CD4-positive, alpha-beta T cell treated with Interleukin-2 at 100 ng/mL for 4 hours (primary cell): ENCODE results near the gene ITPKC.

Experiments used
- DNase-seq: peaks from one replicate; pipeline ENCODE4 v3.0.0-alpha.2; 2020; ENCODE audit warnings: low spot score

The ITPKC gene

DNA sequence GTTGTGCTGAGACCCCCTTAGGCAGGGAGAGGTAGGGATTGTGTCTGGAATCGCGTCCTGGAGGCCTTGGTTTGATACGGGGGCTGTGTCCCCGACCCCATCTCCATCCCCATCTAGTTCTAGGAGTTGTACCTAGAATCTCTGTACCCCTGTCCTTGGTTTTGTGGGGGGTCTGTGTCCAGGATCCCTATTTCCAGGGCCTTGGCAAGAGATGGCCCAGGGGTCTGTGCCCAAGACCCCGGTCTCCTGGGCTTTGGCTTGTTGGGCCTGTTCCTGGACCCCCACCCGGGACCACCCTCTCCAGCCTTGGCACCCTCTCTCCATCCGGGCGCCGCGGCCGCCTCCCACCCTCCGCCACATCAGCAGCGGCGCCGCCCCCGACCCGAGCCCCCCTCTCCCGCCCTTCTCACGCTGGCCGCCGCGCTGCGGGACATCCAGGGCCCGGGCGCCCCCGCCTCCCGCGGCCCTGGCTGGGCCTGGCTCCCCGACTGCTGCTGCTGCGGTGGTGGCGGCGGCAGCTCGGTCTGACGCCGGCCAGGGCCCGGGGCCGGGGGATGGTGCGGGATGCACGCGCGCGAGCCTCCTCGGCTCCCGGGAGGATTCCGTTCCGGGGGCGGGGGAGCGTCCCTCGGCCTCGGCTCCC lies 26.7 kb upstream of the ITPKC start, which contains the start of gene NUMBL:
Gene NUMBL, minus strand, starts transcription at position 602 of the 643 bp plus-strand sequence. Its CDS starts 168 bp downstream, at position 434.
- DNase-seq, result no peak

DNA sequence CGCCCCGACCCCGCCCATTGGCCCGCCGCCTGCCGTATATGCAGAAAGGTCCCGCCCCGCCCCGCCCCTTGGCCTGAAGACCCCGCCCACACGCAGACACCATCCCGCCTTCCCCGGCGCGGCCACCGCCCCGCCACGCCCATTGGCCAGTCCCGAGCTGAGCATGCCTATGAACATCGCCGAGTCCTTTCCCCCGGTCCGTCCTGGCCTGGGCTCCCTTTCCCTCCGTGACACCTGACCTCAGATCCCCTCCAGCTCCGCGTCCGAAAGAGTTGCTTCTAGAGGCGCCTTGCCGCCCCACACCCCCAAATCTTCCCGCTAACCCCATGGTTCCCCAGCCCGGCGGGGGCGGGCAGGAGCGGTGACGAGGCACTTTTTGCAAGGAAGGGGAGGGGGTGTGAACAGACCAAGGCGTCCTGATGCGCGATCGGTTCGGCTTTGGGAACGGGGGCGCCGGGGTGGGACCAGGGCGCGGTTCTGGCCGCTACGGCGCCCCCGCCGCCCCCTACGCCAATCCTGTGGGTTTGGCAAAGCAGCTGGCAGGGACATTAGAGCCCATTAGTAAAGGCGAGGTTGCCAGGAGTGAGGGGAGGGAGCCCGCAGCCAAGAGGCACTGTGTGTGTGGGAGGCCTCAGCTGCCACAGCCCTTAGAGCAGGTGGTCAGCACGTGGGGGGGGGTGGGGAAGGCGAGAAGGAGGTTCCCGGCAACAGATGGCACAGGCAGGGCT lies 26.1 kb upstream of the ITPKC start:
- DNase-seq, result peak; percentile 86

DNA sequence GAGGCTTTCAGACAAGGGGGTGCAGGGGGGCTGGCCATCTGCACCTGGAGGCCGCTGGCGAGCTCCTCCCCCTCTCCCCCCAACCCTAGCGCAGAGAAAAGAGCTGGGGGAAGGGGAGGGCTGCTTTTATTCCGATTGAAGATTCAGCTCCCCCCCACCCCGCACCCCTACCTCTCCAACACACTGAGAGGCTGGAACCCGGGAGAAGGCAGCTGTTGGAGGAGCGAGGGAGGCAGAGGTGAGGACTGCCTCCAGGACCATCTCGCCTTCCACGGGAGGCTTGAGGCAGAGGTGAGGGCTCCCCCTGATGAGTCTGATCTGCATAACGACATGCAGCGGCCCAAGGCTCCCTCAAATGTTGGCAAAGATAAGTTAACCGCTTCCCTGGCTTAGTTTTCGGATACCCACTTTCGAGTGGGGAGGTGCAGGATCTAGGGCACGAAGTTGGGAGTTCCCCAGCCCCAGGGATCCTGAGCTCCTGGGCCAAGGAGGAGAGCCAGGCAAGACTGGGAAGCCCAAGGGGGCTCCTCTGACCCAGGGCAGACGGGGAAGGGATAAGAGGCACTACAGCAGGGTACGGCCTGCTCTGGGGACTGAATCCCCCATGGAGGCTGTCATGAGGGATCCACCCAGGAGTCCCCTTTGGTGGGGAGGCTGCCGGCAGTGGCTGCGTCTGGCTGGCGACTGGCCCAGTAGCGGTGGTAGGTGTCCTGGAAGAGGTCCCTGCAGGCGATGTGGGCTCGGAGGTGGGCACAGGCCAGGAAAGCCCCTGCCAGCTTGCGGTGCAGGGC lies 25.3 kb upstream of the ITPKC start:
- no peak for DNase-seq

DNA sequence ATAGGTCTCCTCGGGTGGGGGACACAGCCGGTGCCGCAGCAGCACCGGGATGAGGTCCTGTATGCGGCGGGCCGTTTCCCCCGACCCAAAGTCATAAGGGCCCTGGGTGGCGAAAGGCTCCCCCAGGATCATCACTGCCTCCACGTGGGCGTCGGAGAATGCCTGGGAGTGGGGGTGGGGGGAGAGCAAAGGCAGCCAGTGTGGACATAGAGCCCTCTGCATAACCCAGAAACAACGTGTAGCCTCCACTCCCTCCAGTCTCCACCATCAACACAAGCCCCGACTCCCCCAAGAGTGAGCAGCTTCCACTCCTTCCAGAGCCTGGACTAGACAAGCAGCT lies 24.7 kb upstream of the ITPKC start:
- no peak for DNase-seq

DNA sequence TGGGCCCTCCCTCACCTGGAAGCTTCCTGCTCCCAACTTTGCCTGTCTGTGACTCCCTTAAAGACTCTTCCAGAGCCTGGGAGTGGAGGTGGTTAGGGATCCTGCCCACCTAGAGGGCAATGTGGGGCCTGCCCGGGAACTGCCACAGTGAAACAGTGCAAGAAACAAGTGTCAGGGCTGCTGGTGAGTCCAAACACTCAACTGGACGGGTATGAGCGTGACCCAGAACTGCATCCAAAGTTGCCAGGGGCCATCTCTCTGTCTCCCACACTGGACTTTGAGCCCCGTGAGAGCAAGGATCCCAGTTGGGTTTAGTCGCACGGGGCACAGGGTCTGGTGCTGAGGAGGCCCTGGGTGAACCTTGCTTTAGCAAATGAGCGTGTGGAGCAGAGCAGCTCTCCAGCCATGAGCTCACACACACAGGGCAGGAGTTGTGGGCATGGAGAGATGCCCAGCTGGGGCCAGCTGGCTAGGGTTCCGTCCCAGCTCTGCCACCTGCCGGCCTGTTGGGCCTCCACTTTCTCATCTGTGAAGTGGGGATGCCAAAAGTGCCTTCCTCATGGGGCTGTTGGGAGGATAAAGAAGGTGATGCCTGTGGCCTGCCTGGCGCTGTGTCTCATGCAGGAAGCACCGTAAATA lies 23.6 kb upstream of the ITPKC start:
- DNase-seq, result no peak

DNA sequence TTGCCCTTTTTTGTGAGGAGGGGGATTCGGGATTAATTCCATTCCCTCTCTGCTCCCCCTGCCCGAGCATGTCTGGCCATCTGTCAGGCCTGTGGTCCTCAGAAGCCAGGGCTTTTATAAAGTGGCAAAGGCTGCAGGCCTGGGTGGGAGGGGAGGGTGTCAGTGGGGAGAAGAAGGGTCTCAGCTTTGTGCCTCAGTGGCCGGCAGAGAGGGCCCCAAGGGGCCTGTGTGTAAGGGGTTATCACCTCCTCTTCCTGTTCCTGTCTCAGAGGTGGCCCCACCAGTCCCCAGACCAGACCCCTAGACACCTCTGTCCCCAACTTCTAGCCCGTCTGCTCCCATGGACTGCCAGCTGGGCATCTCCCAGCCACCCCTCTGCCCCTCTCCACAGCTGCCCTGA lies 23.0 kb upstream of the ITPKC start:
- no peak for DNase-seq

DNA sequence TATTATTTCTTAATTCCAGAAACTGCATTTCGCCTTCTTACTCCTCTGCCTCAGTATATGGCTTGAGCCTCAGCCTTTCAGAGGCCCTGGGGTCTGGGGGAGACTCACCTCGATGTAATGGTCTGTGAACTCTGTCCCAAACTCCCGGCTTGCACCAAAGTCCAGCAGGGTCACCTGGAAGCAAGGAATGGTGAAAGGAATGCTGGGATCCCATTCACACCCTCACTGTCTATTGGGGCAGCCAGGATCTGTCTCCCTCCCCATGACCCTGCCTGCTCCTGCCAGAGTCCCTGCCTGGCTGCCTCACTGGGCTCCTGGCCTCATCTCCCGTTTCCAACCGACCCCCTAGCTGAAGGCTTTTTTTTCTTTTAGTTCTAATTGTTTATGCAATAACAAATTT lies 21.0 kb upstream of the ITPKC start:
- DNase-seq, result no peak

DNA sequence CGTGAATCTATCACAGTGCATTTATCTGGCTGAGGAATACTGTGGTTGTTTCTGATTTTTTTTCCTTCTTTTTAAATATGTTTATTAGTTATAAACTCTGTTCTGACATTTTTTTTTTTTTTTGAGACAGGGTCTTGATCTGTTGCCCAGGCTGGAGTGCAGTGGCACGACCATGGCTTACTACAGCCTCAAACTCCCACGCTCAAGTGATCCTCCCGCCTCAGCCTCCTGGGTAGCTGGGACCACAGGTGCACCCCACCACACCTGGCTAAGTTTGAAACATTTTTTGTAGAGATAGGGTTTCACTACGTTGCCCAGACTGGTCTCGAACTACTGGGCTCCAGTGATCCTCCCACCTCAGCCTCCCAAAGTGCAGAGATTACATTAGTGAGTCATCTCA lies 19.9 kb upstream of the ITPKC start:
- DNase-seq, result no peak

DNA sequence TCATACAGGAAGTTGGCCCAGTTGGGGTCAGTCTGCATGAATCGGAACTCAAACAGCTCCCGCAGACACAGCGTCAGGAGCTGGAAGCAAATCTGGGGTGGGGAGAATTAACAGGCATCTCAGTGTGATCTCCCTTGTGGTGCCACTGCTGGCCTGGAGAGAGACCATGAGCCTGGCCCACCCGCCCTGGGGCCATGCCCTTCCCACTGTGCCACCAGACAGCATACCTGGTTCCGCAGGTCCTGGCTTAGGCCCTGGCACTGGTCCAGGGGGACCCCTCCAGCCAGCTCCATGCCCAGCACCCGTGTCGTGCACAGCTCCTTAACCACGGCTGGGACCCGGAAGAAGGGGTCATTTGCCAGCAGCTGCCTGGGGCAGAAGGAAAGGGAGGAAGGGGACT lies 16.8 kb upstream of the ITPKC start:
- DNase-seq, result no peak

DNA sequence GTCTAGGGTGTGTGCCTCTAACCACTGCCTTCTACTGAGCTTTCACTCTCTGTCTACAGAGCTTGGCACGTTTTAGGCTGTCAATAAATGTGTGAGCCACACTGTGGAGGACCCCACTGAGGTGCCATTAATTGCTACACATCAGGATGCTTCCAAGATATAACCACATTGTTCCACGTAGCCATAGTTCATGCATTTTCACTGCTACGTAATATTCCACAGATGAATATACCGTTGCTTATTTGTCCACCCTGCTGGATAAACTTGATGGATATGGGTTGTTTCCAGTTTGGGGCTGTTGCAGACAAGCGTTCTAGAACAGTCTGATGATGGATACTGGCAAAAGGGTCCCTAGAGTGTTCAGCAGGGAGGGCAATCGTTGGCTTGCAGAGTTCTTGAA lies 15.2 kb upstream of the ITPKC start:
- no peak for DNase-seq

DNA sequence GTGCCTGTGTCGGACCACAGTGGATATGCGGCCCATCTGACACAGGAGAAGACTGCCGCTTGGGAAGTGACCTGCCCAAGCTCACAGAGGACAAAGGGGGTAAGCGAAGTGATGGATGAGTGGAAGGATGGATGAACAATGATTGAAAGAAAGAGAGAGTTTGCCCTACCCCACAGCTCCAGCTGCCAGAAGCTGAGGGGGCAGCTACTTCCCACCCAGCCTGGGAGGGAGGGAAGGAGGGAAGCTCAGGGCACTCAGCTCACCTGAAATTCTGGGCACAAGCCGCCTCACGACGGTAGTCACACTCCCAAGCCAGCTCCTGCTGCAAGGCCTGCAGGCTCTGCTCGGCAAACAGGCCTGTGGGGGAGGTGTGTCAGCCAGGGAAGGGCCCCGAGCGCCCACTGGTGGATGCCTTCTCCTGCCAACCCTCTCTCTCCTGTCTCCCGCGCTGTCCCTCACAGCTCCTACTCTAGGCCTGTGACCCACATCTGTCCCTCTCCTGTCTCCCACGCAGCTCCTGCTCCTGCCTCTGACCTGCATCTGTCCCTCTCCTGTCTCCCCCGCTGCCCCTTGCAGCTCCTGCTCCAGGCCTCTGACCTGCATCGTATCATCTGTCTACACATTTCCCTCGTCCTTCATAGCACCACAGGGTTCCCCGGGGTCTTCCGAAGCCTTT lies 14.4 kb upstream of the ITPKC start:
- DNase-seq, result no peak

DNA sequence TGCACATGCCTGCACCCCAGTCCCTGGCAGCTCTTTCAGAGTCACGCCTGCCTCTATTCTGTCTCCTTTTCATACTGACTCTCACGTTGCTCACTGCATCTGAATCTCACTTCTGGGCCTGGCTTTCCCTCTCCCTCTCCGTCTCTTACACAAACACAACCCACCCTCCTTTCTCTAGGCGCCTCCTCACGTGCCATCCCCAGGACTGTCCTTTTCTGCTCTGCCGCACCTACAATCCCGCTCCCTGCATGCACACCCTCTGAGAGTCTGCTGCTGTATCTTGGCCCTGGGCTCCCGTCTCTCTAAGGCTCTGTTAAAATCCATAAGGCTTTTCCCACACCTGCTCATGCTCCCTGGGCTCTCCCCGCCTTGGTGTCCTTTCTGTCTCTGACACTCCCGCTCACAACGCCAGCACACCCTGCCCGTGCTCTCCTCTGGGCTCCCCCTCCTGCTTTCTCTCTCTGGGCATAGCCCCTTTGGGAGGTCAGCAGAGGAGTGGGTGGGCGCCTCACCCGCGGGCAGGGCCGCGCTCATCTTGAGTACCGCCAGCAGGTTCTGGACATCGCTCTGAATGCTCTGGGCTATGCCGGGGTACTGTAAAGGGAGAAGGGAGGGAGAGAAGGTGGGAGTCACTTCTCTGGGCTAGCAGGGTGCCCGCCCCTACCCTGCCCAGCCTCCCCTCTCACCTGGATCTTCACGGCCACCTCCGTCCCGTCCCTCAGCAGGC lies 13.7 kb upstream of the ITPKC start:
- DNase-seq, result no peak

DNA sequence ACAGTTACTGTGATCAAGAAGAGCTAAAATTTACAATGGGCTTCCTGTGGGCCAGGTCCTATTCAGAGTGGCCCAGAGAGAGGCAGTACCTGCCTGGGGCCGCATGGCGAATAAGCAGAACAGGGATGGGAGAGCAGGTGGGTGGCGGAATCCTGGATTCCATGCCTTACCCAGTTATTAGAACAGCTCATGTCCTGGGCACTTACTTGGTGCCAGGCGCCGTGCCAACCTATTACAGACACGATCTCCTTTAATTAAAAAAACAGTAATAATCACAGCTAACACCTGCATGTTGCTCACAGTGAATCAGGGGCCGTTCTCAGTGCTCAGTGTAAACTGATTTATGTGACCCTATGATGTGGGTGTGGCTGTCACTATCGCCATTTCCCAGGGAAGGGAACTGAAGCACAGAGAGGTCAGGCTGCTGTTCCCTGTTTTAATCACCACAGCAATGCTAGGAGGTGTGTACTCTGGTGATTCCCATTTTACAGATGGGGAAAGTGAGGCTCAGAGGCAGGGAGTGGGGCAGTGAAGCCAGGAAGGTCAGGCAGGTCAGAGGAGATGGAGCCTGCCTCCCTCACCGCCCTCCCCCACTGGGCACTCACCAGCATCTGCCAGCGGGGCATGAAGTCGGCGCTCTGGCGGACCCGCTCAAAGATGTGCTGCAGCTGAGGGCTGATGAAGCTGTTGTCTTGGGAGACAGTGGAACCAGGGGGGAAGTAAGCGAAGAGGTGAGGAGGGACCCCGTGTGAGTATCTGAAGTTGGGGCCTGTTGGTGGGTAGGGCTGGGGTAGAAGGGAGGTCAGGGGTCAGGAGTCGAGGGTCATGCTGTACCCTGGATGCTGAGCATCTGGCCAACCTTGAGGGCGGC lies 12.2 kb upstream of the ITPKC start:
- DNase-seq, result no peak

DNA sequence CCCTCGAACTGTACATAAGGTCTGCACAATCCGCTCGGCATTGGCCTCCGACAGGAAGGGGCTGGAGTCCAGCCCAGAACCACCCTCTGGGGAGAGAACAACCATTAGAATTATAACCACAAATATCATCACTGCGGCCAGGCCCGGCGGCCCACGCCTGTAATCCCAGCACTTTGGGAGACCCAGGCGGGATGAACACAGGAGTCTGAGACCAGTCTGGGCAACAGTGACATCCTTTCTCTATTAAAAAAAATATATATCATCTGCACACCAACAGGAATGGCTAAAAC lies 11.6 kb upstream of the ITPKC start:
- no peak for DNase-seq

DNA sequence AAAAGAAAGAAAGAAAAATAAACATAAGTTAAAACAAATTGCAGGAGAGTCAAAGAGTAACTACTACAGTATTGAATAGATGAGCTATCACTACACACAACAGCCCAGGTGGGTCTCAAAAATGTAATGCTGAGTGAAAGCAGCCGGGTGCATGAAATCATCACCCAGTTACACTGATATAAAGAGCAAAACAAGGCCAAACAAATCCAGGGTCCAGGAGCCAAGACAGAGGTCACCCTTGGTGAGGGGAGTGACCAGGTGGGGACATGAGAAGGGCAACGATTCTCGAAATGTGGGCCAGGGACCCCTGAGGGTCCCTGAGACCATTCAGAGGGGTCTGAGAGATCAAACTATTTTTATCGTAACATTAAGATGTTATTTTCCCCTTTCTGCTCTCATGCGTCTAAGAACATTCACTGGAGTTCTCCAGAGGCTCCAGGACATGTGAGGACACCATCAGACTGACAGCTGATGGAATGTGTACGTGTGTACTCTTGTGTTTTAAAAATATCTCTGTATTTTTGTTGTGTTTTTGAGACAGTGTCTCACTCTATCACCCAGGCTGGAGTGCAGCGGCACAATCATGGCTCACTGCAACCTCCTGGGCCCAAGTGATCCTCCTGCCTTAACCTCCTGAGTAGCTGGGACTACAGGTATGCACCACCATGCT lies 10.8 kb upstream of the ITPKC start:
- no peak for DNase-seq

DNA sequence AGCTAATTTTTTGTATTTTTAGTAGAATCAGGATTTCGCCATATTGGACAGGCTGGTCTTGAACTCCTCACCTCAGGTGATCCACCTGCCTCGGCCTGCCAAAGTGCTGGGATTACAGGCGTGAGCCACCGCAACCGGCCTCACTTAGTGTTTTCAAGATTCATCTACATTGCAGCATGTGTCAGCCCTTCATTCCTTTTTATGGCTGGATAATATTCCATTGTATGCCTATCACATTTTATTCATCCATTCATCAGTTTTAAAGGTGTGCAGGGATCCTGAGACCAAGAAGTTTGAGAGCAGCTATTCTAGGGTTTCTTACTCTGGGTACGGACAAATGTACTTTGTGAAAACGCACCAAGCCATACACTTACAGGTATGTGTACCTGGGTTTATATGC lies 9.3 kb upstream of the ITPKC start:
- DNase-seq, result no peak

DNA sequence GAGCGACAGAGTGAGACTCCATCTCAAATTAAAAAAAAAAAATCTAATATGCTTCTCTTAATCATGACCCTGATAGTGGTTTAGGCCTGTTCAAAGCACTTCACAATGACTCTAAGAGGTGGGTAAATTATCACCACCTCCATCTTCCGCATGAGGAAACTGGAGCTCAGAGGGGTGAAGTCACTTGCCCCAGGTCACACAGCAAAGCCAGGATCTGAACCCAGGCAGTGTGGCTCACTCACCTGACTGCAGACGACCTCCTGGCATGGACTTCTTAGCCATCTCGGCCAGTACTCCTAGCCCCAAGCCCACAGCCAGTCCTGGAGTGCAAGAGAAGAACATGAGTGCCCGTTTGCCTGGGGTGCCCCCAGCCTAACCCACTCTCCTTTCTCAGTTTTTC lies 7.1 kb upstream of the ITPKC start:
- no peak for DNase-seq

DNA sequence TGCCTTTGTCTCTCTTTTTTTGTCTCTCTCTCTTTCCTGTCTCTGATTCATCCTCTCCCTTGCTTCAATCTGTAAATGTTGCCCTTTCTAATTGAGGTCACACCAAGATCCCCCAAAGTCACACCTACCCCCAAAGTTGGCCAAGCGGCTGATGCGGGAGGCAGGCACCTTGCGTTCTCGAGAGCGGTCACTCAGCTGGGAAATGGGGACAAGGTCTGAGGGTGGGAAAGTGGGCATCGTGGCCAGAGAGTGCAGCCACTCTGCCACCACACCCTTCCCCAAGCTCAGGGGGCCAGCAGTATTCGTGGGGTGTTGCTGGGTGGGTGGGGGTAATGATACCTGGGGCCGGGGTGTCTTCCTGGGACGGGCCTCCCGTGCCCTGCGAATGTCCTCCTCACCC lies 3.0 kb upstream of the ITPKC start:
- no peak for DNase-seq

DNA sequence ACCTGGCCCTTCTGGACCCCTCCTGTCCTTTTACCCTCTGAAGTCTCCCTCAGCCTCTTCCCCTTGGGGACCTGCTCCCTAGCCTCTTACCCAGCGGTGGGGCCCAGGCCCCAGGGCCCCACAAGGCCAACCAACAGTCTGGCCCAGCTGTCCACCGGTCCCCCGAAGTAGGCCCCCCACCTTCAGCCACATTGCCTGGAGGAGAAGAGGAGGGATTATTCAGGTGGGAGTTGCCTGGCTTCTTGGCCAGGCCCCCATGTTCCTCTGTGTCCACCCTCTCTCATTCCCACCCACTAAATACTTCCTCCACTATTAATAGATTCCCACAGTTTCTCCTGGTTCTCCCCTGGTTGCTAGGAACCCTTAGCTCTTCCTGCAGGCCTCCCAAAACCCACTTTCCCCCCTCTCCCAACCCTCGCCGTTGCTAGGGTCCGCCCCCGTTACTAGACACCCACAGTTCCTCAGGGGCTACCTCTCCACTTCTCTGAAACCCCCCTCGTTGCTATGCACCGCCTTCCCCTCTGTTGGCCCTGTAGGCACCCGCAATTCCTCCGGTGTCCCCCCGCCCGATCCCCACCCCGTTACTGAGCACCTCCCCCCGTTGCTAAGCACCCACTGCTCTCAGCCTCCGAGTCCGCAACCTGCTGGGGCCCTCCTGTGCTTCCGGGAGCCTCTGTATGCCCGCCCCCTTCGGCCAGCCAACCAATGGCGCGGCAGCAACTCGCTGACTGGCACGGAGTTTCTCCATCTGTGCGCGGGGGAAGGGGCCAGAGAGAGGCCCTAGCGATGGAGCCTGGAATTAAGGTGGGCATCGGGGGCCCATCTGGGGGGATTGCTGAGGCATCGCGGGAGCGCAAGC lies 2.2 kb upstream of the ITPKC start:
- peak; percentile 97 for DNase-seq
